Heart left ventricle (tissue), 13 donors: ENCODE measurements around the gene UBN1.

Experiments used
- POLR2A ChIP-seq, 2 donors: fragments of 450-650 bp; IDR thresholded peaks; one replicate each; pipeline ENCODE4 v1.6.1; 2017; ENCODE audit warnings: antibody characterized with exemption in 2 of 2, mild to moderate bottlenecking in 2 of 2, moderate library complexity in 2 of 2
- TF ChIP-seq, protein P1 (sequence below), 12 donors: fragments of 200-600 bp; sonication (generic) in 4 of 12; IDR thresholded peaks; one replicate each; pipeline versions ENCODE4 v1.5.0 to v1.8.0; 2018 to 2022; ENCODE audit warnings: antibody characterized with exemption in 12 of 12, mild to moderate bottlenecking in 5 of 12
- donor health status: ischemic (EF 13 %, LVEDD 7.1; RV severe dilation, severe dysfunction).
- donor health status: DM: no; HTN: yes; CAD: no.
- donor health status: DM: no; HTN: no; CAD: no.
- donor health status: ischemic (EF 25% LVEDD 6.9; RV normal size, moderate dysfunction).
- donor health status: ischemic (EF 25% LVEDD 5.7; RV mildly dilated, moderate dysfunction).
- donor health status: ischemic (EF 35%, LVEDD 5.7; RV mildly dilated, moderate dysfunction).
- donor health status: nonischemic (EF 11% LVEDD 7.7; RV severe dilation, severe dysfunction).
- donor health status: DM: yes; HTN: yes; CAD: no.
- donor health status: PGD.
- donor health status: ischemic (EF 29% LVEDD 5.4; RV normal size, mild dysfunction).
- donor health status: nonischemic (EF 23%, LVEDD 6.1; RV moderate dilation, normal function).

DNA sequence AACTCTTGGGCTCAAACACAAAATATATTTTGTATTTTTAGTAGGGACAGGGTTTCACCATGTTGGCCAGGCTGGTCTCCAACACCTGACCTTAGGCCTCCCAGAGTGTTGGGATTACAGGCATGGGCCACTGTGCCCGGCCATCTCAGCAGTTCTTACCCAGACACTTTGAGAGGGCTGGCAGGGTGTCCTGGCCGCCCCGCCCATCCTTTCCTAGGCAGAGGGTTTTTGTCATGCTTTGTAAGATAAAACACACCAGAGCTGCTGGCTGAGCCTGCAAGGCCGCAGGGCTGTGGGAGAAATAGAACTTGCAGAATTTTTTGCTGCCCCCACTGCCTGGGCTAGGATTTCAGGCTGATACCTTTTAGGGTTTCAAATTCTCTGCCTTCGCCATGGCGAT is 80.9 kb downstream of the UBN1 start:
- TF ChIP-seq, protein P1, sequence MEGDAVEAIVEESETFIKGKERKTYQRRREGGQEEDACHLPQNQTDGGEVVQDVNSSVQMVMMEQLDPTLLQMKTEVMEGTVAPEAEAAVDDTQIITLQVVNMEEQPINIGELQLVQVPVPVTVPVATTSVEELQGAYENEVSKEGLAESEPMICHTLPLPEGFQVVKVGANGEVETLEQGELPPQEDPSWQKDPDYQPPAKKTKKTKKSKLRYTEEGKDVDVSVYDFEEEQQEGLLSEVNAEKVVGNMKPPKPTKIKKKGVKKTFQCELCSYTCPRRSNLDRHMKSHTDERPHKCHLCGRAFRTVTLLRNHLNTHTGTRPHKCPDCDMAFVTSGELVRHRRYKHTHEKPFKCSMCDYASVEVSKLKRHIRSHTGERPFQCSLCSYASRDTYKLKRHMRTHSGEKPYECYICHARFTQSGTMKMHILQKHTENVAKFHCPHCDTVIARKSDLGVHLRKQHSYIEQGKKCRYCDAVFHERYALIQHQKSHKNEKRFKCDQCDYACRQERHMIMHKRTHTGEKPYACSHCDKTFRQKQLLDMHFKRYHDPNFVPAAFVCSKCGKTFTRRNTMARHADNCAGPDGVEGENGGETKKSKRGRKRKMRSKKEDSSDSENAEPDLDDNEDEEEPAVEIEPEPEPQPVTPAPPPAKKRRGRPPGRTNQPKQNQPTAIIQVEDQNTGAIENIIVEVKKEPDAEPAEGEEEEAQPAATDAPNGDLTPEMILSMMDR (IDR thresholded peaks at IDR 0.05): no peak
- no peak for TF ChIP-seq POLR2A (IDR thresholded peaks at IDR 0.05)
